K562 (cell line): Measurements from ENCODE around the gene GPRC6A. TPM values are rescaled to one million over a fixed set of nuclear protein-coding genes. Genes with fewer than 3 reads are reported as not detected.

Experiments used
- ATAC-seq: fragments of 200-7000 bp; cut with Tn5 transposase; 3 replicates; pipeline ENCODE4 v1.9.1; 2020; ENCODE audit warnings: moderate library complexity
- BruUV-seq: library from RNA; stranded (reverse); fragments of 400-500 nt; replicated peaks from 2 replicates; lab custom pipeline; 2021; lab: Mats Ljungman, UMichigan
- CTCF ChIA-PET: fragments of 300-600 bp; formaldehyde crosslinking; extraction: SDS; loops from one replicate; lab custom pipeline; 2021; ENCODE audit warnings: low intra/inter-chr PET ratio; lab: Yijun Ruan, JAX
- POLR2A ChIA-PET: fragments of 300-600, 350-650 bp; sonication (Branson Sonifier 250); formaldehyde crosslinking; extraction: SDS; loops from one replicate; lab custom pipeline; 2021; ENCODE audit warnings: antibody characterized with exemption, inconsistent platforms; lab: Yijun Ruan, JAX
- DNase-seq, 4 experiments: peaks; one replicate each; pipeline versions ENCODE4 v3.0.0 to v3.0.0-alpha.2; 2011 to 2018; ENCODE audit warnings: low spot score in 3 of 4, mixed read lengths in 3 of 4; ENCODE audit errors: extremely low read depth in 1 of 4
- FAIRE-seq: peaks from 2 replicates; lab custom pipeline; 2011; peaks lifted over from hg19 to GRCh38; lab: Jason Lieb, UNC
- H2AFZ ChIP-seq: 2 replicates; pipeline ENCODE4 v1.6.0; 2011; ENCODE audit warnings: low read depth, low read length, control low read depth, inconsistent platforms
- H3K27ac ChIP-seq: fragments of 200-600 bp; 3 replicates; pipeline ENCODE4 v1.8.0; 2011; ENCODE audit warnings: low read depth, mild to moderate bottlenecking, control low read depth, inconsistent platforms, low read length, moderate library complexity, mixed read lengths; ENCODE audit errors: extremely low read depth
- H3K27me3 ChIP-seq, 2 experiments: fragments of 300-600 bp in 1 of 2; 2 replicates in 1 of 2; 3 replicates in 1 of 2; pipeline versions ENCODE4 v1.6.0 to v1.8.0; 2011; ENCODE audit warnings: inconsistent platforms in 2 of 2, low read length in 2 of 2, mild to moderate bottlenecking in 1 of 2, mixed read lengths in 1 of 2, moderate library complexity in 1 of 2; ENCODE audit not compliant: control insufficient read depth in 2 of 2, insufficient read depth in 2 of 2
- H3K36me3 ChIP-seq: fragments of 300-600 bp; 3 replicates; pipeline ENCODE4 v1.8.0; 2011; ENCODE audit warnings: mild to moderate bottlenecking, low read length, inconsistent platforms; ENCODE audit not compliant: control insufficient read depth, insufficient read depth
- H3K4me1 ChIP-seq, 2 experiments: fragments of 200-600 bp in 1 of 2; replicated peaks in 1 of 2; 2 replicates in 1 of 2; 3 replicates in 1 of 2; pipeline versions ENCODE4 v1.5.1 to v1.8.0; 2011; ENCODE audit warnings: inconsistent platforms in 2 of 2, low read length in 2 of 2, mild to moderate bottlenecking in 1 of 2, mixed read lengths in 1 of 2, moderate library complexity in 1 of 2; ENCODE audit not compliant: control insufficient read depth in 2 of 2, insufficient read depth in 2 of 2
- H3K4me2 ChIP-seq: 2 replicates; pipeline ENCODE4 v1.6.1; 2011; ENCODE audit warnings: low read length, control low read depth, inconsistent platforms, mixed read lengths; ENCODE audit not compliant: insufficient read depth
- H3K4me3 ChIP-seq: fragments of 200-600 bp; sonication (generic), shearing (Covaris generic); 2 replicates; pipeline ENCODE4 v1.5.1; 2016; ENCODE audit warnings: control low read depth, inconsistent platforms
- H3K79me2 ChIP-seq: fragments of 200-600 bp; 3 replicates; pipeline ENCODE4 v1.8.0; 2011; ENCODE audit warnings: low read length, inconsistent platforms; ENCODE audit not compliant: control insufficient read depth, insufficient read depth
- H3K9ac ChIP-seq, 2 experiments: 2 replicates each; pipeline versions ENCODE4 v1.6.0 to v1.6.1; 2011; ENCODE audit warnings: low read depth in 2 of 2, low read length in 2 of 2, control low read depth in 1 of 2, inconsistent platforms in 1 of 2, mild to moderate bottlenecking in 1 of 2, mixed read lengths in 1 of 2; ENCODE audit not compliant: insufficient read depth in 1 of 2
- H3K9me1 ChIP-seq: one replicate; pipeline ENCODE4 v1.6.0; 2011; ENCODE audit warnings: inconsistent platforms, mild to moderate bottlenecking, low read length, moderate library complexity; ENCODE audit not compliant: control insufficient read depth, insufficient read depth
- H3K9me3 ChIP-seq: replicated peaks from 2 replicates; pipeline ENCODE4 v1.5.1; 2011; ENCODE audit warnings: low read depth, low read length, inconsistent platforms; ENCODE audit not compliant: control insufficient read depth, insufficient read depth
- H4K20me1 ChIP-seq: replicated peaks from 2 replicates; pipeline ENCODE4 v1.6.1; 2011; ENCODE audit warnings: low read length, inconsistent platforms, mixed read lengths; ENCODE audit not compliant: control insufficient read depth, insufficient read depth
- L3MBTL2 ChIP-seq: fragments of 450-650 bp; IDR thresholded peaks from 2 replicates; pipeline ENCODE4 v1.6.1; 2016; ENCODE audit warnings: mild to moderate bottlenecking, moderate library complexity
- RCOR1 ChIP-seq, 2 experiments: IDR thresholded peaks; 2 replicates each; pipeline ENCODE4 v1.6.1; 2012; ENCODE audit warnings: low read depth in 2 of 2, low read length in 2 of 2, borderline replicate concordance in 1 of 2, improper control_type of control experiment in 1 of 2
- ZNF75A ChIP-seq: fragments of 450-650 bp; formaldehyde crosslinking; IDR thresholded peaks from 2 replicates; pipeline ENCODE4 v1.4.0; 2020; ENCODE audit warnings: mild to moderate bottlenecking
- WGBS: fragments of 100-300 bp; shearing (Covaris generic); methylation state at CpG from one replicate; pipeline ENCODE4 v1.1.6; 2016; ENCODE audit warnings: low coverage, mixed read lengths; ENCODE audit not compliant: insufficient coverage; ENCODE audit errors: missing lambda C conversion rate; 5-methylcytosine and 5-hydroxymethylcytosine counted together
- in situ Hi-C: fragments of 300-500 bp; cut with MboI; formaldehyde crosslinking; loops from 4 replicates; pipeline ENCODE4 v1.15.0; 2018; ENCODE audit warnings: inconsistent platforms, mixed read lengths
- intact Hi-C: fragments of 100-400 bp; cut with micrococcal nuclease; formaldehyde crosslinking; loops from 2 replicates; pipeline ENCODE4 v1.14.2; 2022
- polyA plus RNA-seq, 8 experiments: library from polyadenylated mRNA; depleted of rRNA in 4 of 8; stranded (reverse) in 5 of 8; unstranded in 3 of 8; fragments of >200 nt; fragmentation: Nextera tagmentation in 2 of 8; fragmentation: Illumina TruSeq in 1 of 8; extraction: Ambion mirVana in 2 of 8; extraction: Trizol in 1 of 8; gene quantifications; 2 replicates each; pipeline versions ENCODE4 v1.2.1 to v1.2.3, GENCODE V29; 2011 to 2014; ENCODE audit warnings: inconsistent platforms in 1 of 8, missing spikeins in 1 of 8
- total RNA-seq, 7 experiments: library from RNA; depleted of rRNA in 6 of 7; stranded (reverse); fragments of >200 nt in 6 of 7; fragmentation: Illumina TruSeq in 2 of 7; extraction: Trizol in 2 of 7; gene quantifications; 2 replicates each; pipeline versions ENCODE4 v1.2.1 to v1.2.3, GENCODE V29; 2011 to 2021; ENCODE audit warnings: low replicate concordance in 1 of 7
- TF ChIP-seq, protein P1 (sequence below): fragments of 200-800 bp; sonication (Bioruptor generic); IDR thresholded peaks from 2 replicates; pipeline ENCODE4 v1.6.1; 2016; ENCODE audit warnings: missing genetic modification characterization, missing compliant biosample characterization
- TF ChIP-seq, protein P2 (sequence below): sonication (generic); formaldehyde crosslinking; IDR thresholded peaks from 2 replicates; pipeline ENCODE4 v1.9.0; 2022; ENCODE audit warnings: mild to moderate bottlenecking, missing genetic modification reagents

The GPRC6A gene
- total and polyA plus RNA-seq, 9 of the 15 experiments (the other 6 are each of a cell fraction or from before 2014, with no cell fraction given): 0.03 TPM; not detected in 7

DNA sequence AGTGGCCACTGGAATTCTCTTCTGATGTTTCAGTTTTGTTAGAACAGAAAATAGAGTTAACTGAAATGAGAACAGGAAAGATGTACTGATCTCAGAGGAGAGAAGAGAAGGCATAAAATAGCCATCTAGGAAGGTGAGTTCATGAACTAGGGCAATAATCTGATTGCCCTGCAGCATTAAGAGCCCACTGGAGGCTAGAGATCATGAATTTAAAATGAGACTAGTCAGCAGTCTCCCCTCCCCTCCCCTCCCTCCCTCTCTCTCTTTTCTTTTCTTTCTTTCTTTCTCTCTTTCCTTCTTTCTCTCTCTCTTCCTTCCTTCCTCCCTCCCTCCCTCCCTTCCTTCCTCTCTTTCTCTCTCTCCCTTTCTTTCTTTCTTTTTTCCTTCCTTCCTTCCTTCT, 28.9 kb downstream of the GPRC6A start:
- ChIA-PET CTCF (no interaction called here), POLR2A (no interaction called here)
- DNase-seq: no peak
- H3K9ac ChIP-seq: no peak overlapping the region
- no peak overlapping the region for H3K4me3 ChIP-seq
- ATAC-seq: no peak
- H3K36me3 ChIP-seq: no peaks in the 10 kb centered on the region
- H3K4me2 ChIP-seq: no peak overlapping the region
- TF ChIP-seq RCOR1 (IDR thresholded peaks at IDR 0.05; ENCODE audit: borderline replicate concordance in 1 of 2, low read depth in 2 of 2, low read length in 2 of 2): no peak
- no peak overlapping the region for H2AFZ ChIP-seq
- H3K27ac ChIP-seq: no peak overlapping the region
- H3K79me2 ChIP-seq: no peaks in the 10 kb centered on the region
- BruUV-seq: no TSS peak
- H4K20me1 ChIP-seq: no peaks in the 10 kb centered on the region
- FAIRE-seq: no peak
- H3K27me3 ChIP-seq: no peaks in the 10 kb centered on the region
- intact Hi-C loops: no loop called here
- no peaks in the 10 kb centered on the region for H3K9me1 ChIP-seq
- no peaks in the 10 kb centered on the region for H3K4me1 ChIP-seq
- in situ Hi-C loops: no loop called here
- H3K9me3 ChIP-seq: no peaks in the 10 kb centered on the region

DNA sequence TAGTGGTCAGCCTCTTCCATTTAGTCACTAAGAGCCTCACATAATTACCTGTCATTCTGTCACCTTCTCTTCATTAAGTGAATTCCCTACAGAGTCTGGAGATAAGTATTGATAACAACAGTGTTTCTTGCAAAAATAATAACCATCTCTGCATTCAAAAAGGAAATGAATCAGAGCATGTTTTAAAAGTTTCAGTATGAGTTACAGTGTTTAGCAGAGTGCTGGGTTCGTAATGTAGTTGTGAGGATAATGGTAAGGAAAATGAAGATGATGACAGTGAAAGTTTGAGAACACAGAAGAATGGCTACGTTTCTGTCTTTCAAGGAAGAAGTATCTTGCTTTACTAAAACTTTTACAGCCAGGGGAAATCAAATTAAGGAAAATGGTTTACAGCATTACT, 31.3 kb downstream of the GPRC6A start:
- ChIA-PET POLR2A (no interaction called here), CTCF (no interaction called here)
- Histone ChIP-seq H3K9me3 (no peaks in the 10 kb centered on the region), H3K36me3 (no peaks in the 10 kb centered on the region), H3K4me1 (no peaks in the 10 kb centered on the region), H3K27me3 (no peaks in the 10 kb centered on the region), H3K4me2 (no peak overlapping the region), H3K9me1 (no peaks in the 10 kb centered on the region), H3K79me2 (no peaks in the 10 kb centered on the region), H3K4me3 (no peak overlapping the region), H2AFZ (no peak overlapping the region), H3K27ac (no peak overlapping the region), H4K20me1 (no peaks in the 10 kb centered on the region), H3K9ac (no peak overlapping the region)
- in situ Hi-C loops: no loop called here
- BruUV-seq: no TSS peak
- intact Hi-C loops: no loop called here
- ATAC-seq (no peak), DNase-seq (no peak), FAIRE-seq (no peak)
- TF ChIP-seq, protein P1, sequence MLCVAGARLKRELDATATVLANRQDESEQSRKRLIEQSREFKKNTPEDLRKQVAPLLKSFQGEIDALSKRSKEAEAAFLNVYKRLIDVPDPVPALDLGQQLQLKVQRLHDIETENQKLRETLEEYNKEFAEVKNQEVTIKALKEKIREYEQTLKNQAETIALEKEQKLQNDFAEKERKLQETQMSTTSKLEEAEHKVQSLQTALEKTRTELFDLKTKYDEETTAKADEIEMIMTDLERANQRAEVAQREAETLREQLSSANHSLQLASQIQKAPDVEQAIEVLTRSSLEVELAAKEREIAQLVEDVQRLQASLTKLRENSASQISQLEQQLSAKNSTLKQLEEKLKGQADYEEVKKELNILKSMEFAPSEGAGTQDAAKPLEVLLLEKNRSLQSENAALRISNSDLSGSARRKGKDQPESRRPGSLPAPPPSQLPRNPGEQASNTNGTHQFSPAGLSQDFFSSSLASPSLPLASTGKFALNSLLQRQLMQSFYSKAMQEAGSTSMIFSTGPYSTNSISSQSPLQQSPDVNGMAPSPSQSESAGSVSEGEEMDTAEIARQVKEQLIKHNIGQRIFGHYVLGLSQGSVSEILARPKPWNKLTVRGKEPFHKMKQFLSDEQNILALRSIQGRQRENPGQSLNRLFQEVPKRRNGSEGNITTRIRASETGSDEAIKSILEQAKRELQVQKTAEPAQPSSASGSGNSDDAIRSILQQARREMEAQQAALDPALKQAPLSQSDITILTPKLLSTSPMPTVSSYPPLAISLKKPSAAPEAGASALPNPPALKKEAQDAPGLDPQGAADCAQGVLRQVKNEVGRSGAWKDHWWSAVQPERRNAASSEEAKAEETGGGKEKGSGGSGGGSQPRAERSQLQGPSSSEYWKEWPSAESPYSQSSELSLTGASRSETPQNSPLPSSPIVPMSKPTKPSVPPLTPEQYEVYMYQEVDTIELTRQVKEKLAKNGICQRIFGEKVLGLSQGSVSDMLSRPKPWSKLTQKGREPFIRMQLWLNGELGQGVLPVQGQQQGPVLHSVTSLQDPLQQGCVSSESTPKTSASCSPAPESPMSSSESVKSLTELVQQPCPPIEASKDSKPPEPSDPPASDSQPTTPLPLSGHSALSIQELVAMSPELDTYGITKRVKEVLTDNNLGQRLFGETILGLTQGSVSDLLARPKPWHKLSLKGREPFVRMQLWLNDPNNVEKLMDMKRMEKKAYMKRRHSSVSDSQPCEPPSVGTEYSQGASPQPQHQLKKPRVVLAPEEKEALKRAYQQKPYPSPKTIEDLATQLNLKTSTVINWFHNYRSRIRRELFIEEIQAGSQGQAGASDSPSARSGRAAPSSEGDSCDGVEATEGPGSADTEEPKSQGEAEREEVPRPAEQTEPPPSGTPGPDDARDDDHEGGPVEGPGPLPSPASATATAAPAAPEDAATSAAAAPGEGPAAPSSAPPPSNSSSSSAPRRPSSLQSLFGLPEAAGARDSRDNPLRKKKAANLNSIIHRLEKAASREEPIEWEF (CRISPR knock-in tag): no peak
- TF ChIP-seq L3MBTL2 (no peak), ZNF75A (CRISPR knock-in tag) (no peak)
- TF ChIP-seq, protein P2, sequence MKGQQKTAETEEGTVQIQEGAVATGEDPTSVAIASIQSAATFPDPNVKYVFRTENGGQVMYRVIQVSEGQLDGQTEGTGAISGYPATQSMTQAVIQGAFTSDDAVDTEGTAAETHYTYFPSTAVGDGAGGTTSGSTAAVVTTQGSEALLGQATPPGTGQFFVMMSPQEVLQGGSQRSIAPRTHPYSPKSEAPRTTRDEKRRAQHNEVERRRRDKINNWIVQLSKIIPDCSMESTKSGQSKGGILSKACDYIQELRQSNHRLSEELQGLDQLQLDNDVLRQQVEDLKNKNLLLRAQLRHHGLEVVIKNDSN (CRISPR knock-in tag): no peak
- 3% methylated on average over 2 of the region's 2 CpGs for WGBS
